K562 (cell line): ENCODE results near the gene TOMT. TPM values are rescaled to one million over a fixed set of nuclear protein-coding genes. Genes with fewer than 3 reads are reported as not detected.

ENCODE experiments used
- ATF1 ChIP-seq, 2 experiments: fragments of 450-650 bp in 1 of 2; IDR thresholded peaks; 2 replicates each; pipeline ENCODE4 v1.6.1; 2016; ENCODE audit warnings: missing compliant biosample characterization in 1 of 2, missing genetic modification characterization in 1 of 2
- ATF2 ChIP-seq: sonication (generic); formaldehyde crosslinking; IDR thresholded peaks from 2 replicates; pipeline ENCODE4 v1.8.1; 2022; ENCODE audit warnings: missing genetic modification reagents
- CCNT2 ChIP-seq: IDR thresholded peaks from 2 replicates; pipeline ENCODE4 v1.6.1; 2011; ENCODE audit warnings: borderline replicate concordance, low read depth, mild to moderate bottlenecking, moderate library complexity, mixed read lengths, low read length; ENCODE audit not compliant: insufficient read length; ENCODE audit errors: extremely low read depth
- CREB3L1 ChIP-seq: fragments of 450-650 bp; IDR thresholded peaks from 2 replicates; pipeline ENCODE4 v1.6.1; 2014; ENCODE audit warnings: low read depth, mild to moderate bottlenecking, moderate library complexity, borderline replicate concordance
- ETV6 ChIP-seq, 3 experiments: fragments of 150-350 bp in 1 of 3; sonication (generic) in 1 of 3; formaldehyde crosslinking in 1 of 3; IDR thresholded peaks; 2 replicates each; pipeline versions ENCODE4 v1.6.1 to v1.8.0; 2014 to 2022; ENCODE audit warnings: borderline replicate concordance in 2 of 3, low read depth in 2 of 3, antibody characterized with exemption in 1 of 3, low read length in 1 of 3, mild to moderate bottlenecking in 1 of 3, missing genetic modification reagents in 1 of 3
- LCOR ChIP-seq: sonication (generic); formaldehyde crosslinking; IDR thresholded peaks from 2 replicates; pipeline ENCODE4 v1.8.0; 2022; ENCODE audit warnings: mild to moderate bottlenecking, missing genetic modification reagents
- MAZ ChIP-seq, 2 experiments: fragments of 450-650 bp in 1 of 2; sonication (generic) in 1 of 2; formaldehyde crosslinking; IDR thresholded peaks in 1 of 2; conservative IDR thresholded peaks in 1 of 2; 2 replicates each; pipeline versions ENCODE4 v1.4.0 to v1.5.0; 2020; ENCODE audit warnings: mild to moderate bottlenecking in 1 of 2, missing genetic modification reagents in 1 of 2
- RBBP5 ChIP-seq: fragments of 200-600 bp; sonication (generic); IDR thresholded peaks from 2 replicates; pipeline ENCODE4 v1.6.1; 2012; ENCODE audit warnings: borderline replicate concordance, mild to moderate bottlenecking, low read length, control low read depth, inconsistent platforms; ENCODE audit not compliant: insufficient read depth, poor library complexity, severe bottlenecking
- RUNX1 ChIP-seq: sonication (generic); IDR thresholded peaks from 2 replicates; pipeline ENCODE4 v1.6.1; 2016; ENCODE audit warnings: antibody characterized with exemption, low read depth
- SMAD3 ChIP-seq: fragments of 450-650 bp; formaldehyde crosslinking; conservative IDR thresholded peaks from 2 replicates; pipeline ENCODE4 v1.4.0; 2020; ENCODE audit warnings: mild to moderate bottlenecking
- SRSF3 ChIP-seq: fragments of 200-400 bp; formaldehyde crosslinking; IDR thresholded peaks from 2 replicates; pipeline ENCODE4 v1.6.1; 2016; ENCODE audit warnings: mild to moderate bottlenecking, low read length, moderate library complexity; ENCODE audit not compliant: insufficient read depth
- THRA ChIP-seq: fragments of 450-650 bp; IDR thresholded peaks from 2 replicates; pipeline ENCODE4 v1.6.1; 2017; ENCODE audit warnings: mild to moderate bottlenecking, moderate library complexity
- ZBTB2 ChIP-seq: fragments of 450-650 bp; IDR thresholded peaks from 2 replicates; pipeline ENCODE4 v1.6.1; 2016; ENCODE audit warnings: antibody characterized with exemption
- ZBTB34 ChIP-seq: fragments of 250-450 bp; sonication (Bioruptor Pico); IDR thresholded peaks from 2 replicates; pipeline ENCODE4 v1.8.0; 2021; ENCODE audit warnings: mild to moderate bottlenecking, moderate library complexity
- ZKSCAN1 ChIP-seq: fragments of 150-350 bp; IDR thresholded peaks from 2 replicates; pipeline ENCODE4 v1.6.1; 2016; ENCODE audit warnings: low read depth, low read length
- ZNF408 ChIP-seq: fragments of 250-450 bp; sonication (Bioruptor Pico); IDR thresholded peaks from 2 replicates; pipeline ENCODE4 v1.4.0; 2020; ENCODE audit warnings: low read depth, mild to moderate bottlenecking, moderate library complexity
- polyA plus RNA-seq, 8 experiments: library from polyadenylated mRNA; depleted of rRNA in 4 of 8; stranded (reverse) in 5 of 8; unstranded in 3 of 8; fragments of >200 nt; fragmentation: Nextera tagmentation in 2 of 8; fragmentation: Illumina TruSeq in 1 of 8; extraction: Ambion mirVana in 2 of 8; extraction: Trizol in 1 of 8; gene quantifications; 2 replicates each; pipeline versions ENCODE4 v1.2.1 to v1.2.3, GENCODE V29; 2011 to 2014; ENCODE audit warnings: inconsistent platforms in 1 of 8, missing spikeins in 1 of 8
- total RNA-seq, 7 experiments: library from RNA; depleted of rRNA in 6 of 7; stranded (reverse); fragments of >200 nt in 6 of 7; fragmentation: Illumina TruSeq in 2 of 7; extraction: Trizol in 2 of 7; gene quantifications; 2 replicates each; pipeline versions ENCODE4 v1.2.1 to v1.2.3, GENCODE V29; 2011 to 2021; ENCODE audit warnings: low replicate concordance in 1 of 7

The TOMT gene
- total and polyA plus RNA-seq, 9 of the 15 experiments (the other 6 are each of a cell fraction or from before 2014, with no cell fraction given) = not detected

GRCh38 chr11:72102946-72103753 lies 2.6 kb upstream of the TOMT start, which contains the start of gene LAMTOR1 (continued):
- TF ChIP-seq CREB3L1 = no peak; the same call in 1 of the 2 replicates
- no peak for TF ChIP-seq SRSF3
- TF ChIP-seq ATF2 = no peak
- peak; percentile 83 for TF ChIP-seq SMAD3 (CRISPR knock-in tag)
- no peak for TF ChIP-seq ETV6 (IDR thresholded peaks at IDR 0.05; ENCODE audit: borderline replicate concordance in 1 of 2, low read depth in 2 of 2, low read length in 1 of 2)
- TF ChIP-seq ETV6 (CRISPR knock-in tag; IDR thresholded peaks at IDR 0.05; ENCODE audit: borderline replicate concordance) = no peak
- peak; percentile 54 for TF ChIP-seq LCOR
- TF ChIP-seq ZKSCAN1 = no peak
- no peak for TF ChIP-seq ZNF408 (CRISPR knock-in tag)
- no peak for TF ChIP-seq ZBTB34
- TF ChIP-seq CCNT2 = peak; percentile 79
- TF ChIP-seq ATF1 (CRISPR knock-in tag; IDR thresholded peaks at IDR 0.05) = no peak
- peak; percentile 85 for TF ChIP-seq ATF1 (tag; IDR thresholded peaks at IDR 0.05)
- peak; percentile 85 for TF ChIP-seq RBBP5
- no peak; the same call in 1 of the 2 replicates for TF ChIP-seq THRA
- TF ChIP-seq ZBTB2 = peak; percentile 58; the same call in 1 of the 2 replicates
- TF ChIP-seq MAZ (CRISPR knock-in tag; conservative IDR thresholded peaks at IDR 0.05 in 1 of 2, IDR thresholded peaks at IDR 0.05 in 1 of 2) = peak in 1 of 2 experiments; percentile 73
- no peak for TF ChIP-seq RUNX1
